Hematopoietic multipotent progenitor cell (in vitro differentiated cells): Measurements from ENCODE around the gene KCNA5. TPM values are rescaled to one million over a fixed set of nuclear protein-coding genes. Genes with fewer than 3 reads are reported as not detected.

Experiments
- DNase-seq, 3 donors: peaks; one replicate each; pipeline ENCODE4 v3.0.0-alpha.2; 2011 to 2015; ENCODE audit warnings: low read depth in 2 of 3, low spot score in 2 of 3
- total RNA-seq: library from RNA; depleted of rRNA; stranded (reverse); fragments of >200 nt; gene quantifications from one replicate; pipeline ENCODE4 v1.2.3, GENCODE V29; 2012

The KCNA5 gene
- total RNA-seq = under 0.01 TPM

GRCh38 chr12:5043589-5044419, at the start of gene KCNA5:
TSS of gene KCNA5 (plus strand) at chr12:5043879. CDS start at chr12:5044148, 269 bp downstream.
- DNase-seq = peak in 2 of 3 donors; percentile 31 to 59

- no peak for DNase-seq
Measured at GRCh38 chr12:4994622-4995021, 49.1 kb upstream of the KCNA5 start.

DNA sequence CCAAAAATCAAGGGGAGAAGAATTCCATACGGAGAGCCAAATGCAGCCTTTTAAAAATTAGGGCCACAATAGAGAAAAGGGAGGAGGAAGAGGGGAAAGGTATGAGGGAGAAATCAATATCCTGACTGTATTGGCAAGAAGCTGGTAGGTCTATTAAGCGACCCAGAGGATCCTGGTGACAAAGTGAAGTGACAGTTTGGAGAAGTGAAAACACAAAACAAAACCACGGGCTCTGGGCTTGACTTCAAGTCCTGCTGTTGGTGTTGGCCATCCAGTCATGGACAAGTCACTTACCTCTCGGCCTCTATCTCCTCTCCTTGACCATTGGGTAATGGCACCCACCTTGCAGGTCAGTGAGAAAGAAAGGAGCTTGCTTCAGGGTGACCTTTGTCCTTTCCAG, 47.0 kb upstream of the KCNA5 start:
- DNase-seq = no peak

- no peak for DNase-seq
Measured at GRCh38 chr12:4997939-4998338, 45.7 kb upstream of the KCNA5 start.

GRCh38 chr12:5000204-5000603, 43.5 kb upstream of the KCNA5 start:
- no peak for DNase-seq

DNA sequence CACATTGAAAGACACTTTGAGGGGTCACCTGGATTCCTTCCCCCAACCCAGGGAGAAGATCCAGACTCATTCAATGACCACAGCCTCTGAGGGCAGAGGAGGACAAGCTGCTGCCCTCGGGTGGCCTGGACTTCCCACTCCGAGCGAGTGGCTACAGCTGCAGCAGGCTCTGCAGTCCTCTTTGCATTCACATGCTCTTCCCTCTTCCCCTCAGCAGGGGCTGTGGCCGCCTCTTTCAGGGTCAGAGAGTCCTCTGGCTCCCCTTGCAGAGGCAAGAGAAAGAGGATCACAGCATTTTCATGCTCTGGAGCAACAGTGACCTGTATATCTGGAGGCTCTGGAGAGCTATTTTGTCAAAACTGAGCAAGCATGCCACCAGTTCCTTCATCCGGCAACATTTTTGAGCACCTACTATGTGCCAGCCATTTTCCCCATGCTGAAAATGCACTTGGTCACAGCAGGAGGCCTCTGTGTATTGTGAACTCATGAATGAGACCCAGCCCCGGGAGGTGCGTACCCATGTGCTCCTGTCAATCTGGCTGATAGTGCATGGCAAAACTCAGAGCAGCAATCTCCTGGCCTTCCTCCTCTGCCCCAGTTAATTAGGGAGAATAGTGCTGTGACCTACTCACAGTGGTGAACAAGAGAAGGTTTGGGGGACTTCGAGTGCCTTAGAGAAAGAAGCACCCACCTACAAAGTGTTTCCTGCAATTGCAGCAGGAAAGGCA, 42.9 kb upstream of the KCNA5 start:
- no peak for DNase-seq

GRCh38 chr12:5003025-5003666, 40.5 kb upstream of the KCNA5 start:
- DNase-seq = peak in 2 of 3 donors; percentile 58 to 74

DNA sequence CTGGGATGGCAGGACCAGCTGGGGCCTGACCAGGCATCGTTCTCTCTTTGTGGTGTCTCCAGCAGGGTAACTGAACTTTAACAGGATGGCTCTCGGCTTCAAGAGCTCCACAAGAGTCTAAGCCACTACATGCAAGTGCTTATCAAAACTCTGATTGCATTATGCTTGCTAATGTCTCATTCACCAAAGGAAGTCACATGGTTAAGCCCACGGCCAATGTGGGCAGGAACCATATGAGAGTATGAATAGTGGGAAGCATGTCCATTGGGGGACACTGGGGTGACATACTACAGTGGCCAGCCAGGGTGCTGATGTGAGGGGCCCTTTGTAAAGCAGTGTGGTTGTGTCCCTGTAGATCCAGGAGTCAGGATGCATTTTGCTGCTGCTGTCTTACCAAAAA, 35.0 kb upstream of the KCNA5 start:
- no peak for DNase-seq

GRCh38 chr12:5010151-5010550, 33.5 kb upstream of the KCNA5 start:
- no peak for DNase-seq

GRCh38 chr12:5012337-5012736, 31.3 kb upstream of the KCNA5 start:
- no peak for DNase-seq

- DNase-seq = no peak
Measured at GRCh38 chr12:5013266-5013730, 30.4 kb upstream of the KCNA5 start.

DNA sequence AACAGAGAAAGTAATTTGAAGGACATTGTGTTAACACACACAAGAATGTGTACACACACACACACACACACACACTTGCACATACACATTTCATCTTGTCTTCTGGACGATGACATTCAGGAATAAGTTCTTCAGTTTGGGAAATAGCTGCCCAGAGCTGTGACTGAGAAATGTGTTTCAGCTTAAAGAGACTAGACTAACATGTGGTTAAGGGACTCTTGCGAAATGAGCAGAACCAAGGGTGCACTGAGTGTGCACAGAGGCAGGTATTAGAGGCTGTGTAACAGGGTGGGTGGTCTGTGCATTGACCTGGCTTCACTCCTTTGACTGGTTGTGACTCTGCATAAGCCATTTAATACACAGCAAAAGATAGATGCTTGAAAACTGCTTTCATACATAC, 29.4 kb upstream of the KCNA5 start:
- no peak for DNase-seq

GRCh38 chr12:5015711-5016492, 27.8 kb upstream of the KCNA5 start:
- no peak for DNase-seq

- no peak for DNase-seq
Measured at GRCh38 chr12:5016526-5016925, 27.2 kb upstream of the KCNA5 start.

DNA sequence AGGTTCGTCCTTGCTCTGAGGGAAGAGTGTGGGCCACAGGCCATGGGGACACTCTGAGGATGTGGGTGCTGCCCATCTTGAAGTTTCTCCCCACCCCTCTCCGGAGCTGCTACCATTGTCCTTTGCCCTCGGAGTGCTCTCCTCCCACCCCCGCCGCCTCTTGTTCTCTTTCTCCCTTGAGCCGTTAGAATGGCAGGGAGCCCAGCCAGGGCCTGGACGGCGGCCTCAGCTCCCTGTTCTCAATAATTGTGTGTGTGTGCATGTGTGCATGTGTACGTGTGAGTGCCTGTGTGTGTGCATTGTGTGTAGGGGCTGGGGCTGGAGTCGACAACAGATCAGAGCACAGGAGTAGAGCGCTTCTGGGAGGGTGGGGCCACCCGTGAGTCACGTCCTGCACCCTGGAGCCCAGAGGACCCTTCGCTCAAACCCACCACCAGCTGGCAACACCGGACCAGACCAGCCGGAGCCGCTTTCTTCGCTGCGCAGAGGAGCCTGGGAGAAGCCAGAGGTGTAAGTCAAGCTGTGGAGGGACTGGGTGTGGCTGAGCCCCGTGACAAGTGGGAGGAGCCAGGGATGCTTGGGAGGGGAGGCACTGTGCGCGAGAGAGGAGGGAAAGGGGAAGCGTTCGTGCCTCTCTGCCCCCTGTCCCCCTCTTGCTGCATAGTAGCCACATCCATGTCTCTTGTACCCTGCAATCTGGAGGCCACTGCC, 25.9 kb upstream of the KCNA5 start:
- peak in 1 of 3 donors; percentile 12 for DNase-seq

DNA sequence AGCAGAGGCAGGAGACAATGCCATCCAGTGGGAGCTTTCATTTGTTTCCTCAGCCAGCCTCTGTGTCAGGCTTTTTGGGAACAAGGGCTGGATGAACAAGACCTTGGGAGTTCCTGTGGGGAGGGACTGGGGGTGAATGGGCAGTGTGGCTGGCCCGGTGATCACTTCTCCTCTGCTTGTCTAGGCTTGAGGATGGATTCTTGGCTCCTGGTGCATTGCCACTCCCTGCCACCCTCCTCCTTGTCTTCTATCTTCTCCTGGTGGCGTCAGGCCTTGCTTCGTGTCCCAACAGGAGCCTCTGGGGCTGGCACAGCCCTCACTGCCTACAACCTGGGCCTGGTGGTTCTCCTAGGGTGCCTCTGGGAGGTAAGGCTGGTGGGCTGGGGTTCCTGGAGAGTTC, 25.0 kb upstream of the KCNA5 start:
- no peak for DNase-seq

DNA sequence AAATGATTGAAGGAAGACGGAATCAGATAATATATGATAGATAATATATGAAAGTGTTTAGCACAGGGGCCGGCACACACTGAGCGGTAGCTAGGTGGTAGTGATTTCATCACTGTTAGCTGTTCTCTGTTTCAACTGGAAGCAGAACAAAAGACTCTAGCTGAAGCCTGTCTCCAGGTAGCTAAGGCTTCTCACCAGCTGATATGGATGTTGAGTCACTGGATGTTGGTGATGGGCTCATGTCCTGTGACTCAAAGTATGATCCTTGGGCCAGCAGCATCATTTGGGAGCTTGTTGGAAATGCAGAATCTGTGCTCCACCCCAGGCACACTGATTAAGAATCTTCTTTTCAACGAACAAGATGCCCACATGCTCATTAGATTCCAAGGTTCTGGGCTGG, 21.7 kb upstream of the KCNA5 start:
- DNase-seq = no peak

DNA sequence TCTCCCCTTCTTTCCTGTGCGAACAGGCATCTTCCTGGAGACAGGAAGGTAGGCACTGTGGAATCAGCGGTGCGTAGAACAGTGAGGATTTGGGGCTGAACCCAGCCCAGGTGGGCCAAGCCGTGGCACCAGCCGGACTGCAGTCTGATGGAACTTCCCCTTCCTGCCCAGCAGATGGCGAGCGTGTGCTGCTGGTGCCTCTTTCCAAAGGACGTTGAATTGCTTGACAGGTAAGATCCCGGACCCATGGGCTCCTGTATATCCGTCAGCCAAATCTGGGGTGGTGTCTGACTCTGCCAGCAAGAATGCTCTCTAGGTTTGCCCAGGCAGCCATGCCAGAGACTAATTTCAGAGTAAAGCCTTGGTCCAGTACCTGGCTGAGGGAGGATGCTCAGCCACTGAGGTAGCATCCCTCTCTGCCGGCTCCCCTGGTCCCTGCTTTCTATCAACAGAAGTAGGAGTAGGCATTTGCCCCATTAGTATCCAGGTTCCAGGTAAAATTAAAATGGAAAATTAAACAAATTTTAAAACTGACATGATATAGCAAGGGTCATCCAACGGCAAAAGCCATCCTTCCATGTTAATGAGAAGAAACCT, 21.1 kb upstream of the KCNA5 start:
- DNase-seq = peak in 2 of 3 donors; percentile 42 to 66

DNA sequence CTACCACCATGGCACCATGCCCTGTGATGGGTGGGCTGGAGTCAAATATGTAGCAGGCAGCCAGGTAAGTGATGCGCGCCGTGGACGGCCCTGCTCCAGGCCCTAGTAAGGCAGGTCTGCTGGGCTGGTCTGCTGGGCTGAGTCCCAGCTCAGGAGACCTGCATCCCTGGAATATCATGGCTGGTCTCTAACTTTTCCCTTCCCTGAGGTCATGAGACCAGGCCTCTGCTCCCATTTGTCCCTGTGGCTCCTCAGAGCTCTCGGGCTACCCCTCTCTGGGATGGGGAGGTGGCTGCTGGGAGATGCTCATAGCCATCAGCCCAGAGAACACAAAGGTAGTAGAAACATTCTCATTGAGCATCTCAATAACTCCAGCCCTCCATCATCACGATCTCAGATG, 19.8 kb upstream of the KCNA5 start:
- DNase-seq = no peak
